ENCODE data around the gene PPARA.
A peak's percentile ranks its signal among the peaks of the same experiment; 100 is the strongest.

Gene PPARA

DNA sequence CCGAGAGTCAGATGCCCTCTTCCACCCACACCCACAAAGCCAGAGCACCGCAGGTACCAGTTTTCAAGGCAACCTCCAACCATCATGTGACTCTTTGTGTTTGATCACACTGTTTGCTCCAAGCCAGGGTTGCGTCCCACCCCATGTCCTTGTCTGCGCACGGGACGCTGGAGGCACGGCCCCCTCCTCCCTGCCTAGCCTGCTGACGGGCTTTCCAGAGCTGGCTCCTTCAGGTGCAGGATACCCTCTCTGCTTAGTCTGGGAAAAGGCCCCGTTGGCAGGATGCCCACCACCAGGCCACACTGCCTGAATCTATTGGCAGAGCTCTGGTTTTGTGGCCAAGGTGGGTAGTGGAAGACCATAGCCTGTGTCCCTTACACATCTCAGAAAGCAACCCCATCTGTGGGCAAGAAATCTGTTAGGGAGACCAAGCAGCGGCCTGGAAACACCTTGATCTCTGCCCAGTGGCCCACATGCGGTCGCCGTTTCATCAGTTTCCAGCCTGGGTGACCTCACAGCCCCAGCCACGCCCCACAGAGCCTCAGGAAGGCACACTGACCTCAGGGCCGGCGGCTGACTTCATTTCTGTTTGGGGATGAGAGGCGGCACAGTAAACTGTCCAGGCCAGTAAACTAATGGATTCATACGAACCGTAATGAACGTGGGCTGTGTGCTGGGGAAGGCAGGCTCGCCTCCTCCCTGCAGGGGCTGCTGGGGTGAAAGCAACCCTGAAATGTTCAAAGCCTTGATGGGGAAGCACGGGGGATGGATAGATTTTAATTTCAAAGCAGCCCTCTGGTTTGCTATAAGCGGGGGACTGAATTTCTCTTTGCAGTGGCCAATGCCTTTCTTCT, 73.9 kb downstream of the PPARA start:
- no peak for DNase-seq

DNA sequence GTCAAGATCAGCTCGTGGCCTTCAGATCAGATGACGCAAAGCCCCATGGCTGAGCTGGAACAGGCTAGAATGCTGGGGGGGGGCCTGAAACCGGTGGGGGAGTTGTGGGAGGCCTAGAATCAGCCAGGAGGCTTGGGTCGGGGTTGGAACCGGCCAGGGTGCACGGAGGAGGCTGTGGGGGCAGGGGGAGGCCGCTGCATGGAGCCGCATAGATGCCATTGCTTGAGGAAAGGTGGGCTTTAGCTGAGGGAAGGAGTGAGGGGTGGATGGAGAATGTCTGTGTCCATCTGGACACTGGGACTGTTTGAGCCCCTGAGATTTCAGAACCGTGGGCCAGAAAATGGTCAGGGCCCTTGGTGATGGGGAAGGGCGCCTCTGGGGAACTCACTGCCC, 74.6 kb downstream of the PPARA start:
- no peak for DNase-seq

- no peak for DNase-seq
Observed at GRCh38 chr22:46225631-46226030, 75.3 kb downstream of the PPARA start.

DNA sequence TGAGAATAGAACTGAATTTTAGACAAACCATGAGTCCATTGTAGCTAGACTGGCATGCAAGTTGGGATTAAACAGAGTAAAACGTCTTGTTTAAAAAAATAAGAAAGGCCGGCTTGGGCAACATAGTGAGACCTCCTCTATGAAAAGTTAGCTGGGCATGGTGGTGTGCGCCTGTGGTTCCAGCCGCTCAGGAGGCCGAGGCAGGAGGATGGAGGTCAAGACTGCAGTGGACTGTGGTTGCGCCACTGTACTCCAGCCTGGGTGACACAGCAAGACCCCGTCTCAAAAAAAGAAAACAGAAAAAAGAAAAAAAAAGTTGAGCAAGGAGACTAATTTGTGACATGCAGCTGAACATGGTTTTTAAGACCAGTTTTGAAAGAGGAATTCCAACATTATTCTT, 76.3 kb downstream of the PPARA start:
- DNase-seq: no peak

DNA sequence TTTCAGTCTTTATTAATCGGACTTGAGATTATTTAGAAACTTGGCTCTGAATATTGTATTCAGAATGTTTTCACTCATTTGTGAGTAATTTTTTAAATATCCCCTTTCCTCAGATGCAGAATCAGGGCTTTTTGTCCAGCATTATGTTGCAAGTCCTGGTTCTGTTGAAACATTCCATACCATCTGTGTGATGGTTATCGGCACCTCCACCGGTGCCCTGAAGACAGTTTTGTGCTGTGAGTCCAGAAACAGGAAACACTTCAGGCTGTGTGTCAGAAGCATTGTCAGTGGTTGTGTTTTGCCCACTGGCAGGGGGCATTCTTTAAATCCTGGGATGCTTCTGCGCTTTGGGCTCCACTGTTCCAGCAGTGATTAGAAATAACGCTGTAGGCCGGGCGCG, 79.4 kb downstream of the PPARA start:
- DNase-seq: no peak

- DNase-seq: no peak
Observed at GRCh38 chr22:46230262-46230901, 80.1 kb downstream of the PPARA start.

DNA sequence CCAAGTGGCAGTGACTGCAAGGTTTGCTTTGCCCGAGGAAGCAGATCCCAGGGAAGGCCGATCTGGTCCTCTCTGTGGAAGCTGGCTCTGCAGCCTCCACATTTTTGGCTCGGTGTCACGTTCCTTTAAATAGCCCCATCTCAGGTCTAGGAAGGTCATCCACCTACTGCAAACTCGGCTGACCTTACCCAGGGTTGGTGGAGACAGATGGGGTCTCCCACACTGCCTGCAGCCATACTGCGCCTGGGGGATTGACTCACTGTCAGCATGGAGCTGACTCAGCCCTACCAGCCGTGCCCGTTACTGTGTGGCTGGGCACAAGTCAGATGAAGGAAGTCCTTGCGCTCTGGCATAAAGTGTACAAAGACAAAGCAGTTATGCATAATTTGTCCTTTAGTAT, 82.9 kb downstream of the PPARA start:
- DNase-seq: no peak

DNA sequence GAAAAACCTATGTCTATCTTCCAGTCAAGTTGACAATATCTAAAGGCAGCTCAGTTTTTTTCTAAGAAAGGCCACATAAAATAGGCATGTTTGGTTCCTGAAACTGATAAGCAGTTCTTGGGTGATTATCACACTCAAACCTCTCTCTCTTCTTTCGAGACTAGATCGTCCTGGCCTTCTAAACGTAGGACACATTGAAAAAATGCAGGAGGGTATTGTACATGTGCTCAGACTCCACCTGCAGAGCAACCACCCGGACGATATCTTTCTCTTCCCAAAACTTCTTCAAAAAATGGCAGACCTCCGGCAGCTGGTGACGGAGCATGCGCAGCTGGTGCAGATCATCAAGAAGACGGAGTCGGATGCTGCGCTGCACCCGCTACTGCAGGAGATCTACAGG, 84.6 kb downstream of the PPARA start:
- DNase-seq: no peak

- no peak for DNase-seq
Observed at GRCh38 chr22:46237453-46238124, 87.3 kb downstream of the PPARA start.

DNA sequence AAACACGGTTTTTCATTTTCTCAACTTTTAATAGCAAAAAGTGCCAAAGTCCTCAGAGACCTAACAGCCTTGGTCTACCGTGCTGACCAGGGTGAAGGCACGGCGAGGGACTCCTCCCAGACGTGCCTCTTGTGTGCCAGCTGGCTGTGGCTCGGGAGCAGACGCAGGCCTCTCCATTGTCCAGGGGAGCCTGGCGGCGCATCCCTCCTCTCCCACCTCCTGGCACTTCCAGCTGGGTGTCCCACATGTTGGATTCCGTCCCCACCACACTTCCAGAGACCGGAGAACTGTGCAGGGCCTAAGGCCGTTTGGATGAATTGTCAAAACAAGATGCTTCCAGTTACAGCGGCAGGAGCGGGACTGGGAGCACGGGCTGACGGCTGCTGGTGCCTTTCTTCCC, 88.2 kb downstream of the PPARA start:
- no peak for DNase-seq

DNA sequence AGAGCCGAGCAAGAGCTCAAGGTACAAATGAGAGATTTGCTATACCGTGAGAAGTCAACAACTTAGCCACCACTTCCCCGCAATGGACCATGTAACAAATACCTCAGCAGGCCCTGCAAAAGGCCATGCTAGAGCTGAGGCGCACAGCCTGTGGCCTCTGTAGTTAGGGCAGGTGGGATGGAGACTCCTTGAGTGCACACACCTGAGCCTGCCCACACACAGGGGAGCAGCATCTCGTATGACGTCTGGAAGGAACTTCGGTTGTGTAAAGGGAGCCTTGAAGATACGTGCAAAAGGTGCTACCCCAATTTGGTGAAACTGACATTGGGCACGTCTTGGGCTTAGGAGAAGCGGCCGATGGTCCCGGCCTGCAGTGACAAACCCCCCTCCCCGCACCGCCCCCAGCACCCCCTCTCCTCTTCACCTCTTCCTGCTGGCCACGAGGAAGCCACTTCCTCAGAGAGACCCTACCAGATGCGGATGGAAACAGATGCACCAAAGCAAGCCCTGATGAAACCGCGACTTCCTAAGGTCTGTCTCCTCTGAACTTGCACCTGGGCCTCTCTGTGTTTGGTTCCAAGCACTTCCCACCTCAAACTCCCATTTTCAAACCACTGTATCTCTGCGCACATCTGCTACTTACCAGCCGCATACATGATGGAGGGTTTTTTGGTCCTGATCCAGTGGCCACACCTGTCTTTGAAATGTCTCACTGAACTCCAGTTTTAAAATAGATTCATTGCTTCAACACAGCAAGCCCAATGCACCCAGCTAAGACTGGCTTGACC, 89.1 kb downstream of the PPARA start:
- no peak for DNase-seq

DNA sequence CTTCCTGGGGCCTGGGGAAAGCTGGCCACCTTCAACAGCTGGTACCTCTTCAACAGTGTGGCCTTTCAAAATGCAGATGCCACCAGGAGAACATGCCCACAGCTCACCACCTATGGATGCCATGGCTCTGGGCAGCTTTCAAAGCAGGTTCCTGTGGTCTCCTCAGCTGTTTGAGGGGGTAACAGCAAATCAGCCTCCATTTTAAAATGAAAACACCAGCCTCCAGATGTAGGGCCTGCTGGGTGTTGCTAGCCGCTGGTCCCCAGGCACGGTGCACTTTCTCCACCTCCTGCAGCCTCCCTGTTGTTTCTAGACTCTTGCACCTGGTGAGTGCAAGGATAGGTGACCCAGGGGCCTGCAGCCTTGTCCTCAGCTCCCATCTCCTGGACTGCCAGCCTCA, 89.7 kb downstream of the PPARA start:
- DNase-seq: no peak

DNA sequence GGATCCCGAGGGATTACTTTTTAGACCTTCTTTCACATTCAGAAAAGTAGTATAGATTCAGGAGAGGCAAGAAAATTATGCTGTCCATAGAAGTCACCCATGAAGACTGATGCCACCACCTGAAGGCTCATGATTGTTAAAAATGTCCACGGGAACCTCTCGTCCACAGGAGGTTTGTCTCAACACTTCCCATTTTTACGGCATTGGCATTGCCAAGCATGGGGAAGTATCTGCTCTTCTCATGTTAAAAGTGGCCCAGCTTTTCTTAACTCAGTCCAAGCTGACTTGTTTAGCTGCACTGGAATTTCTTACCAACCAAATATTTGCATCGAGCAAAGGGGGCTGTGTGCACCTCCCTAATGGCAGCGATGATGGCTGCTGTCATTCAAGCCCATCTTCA, 90.2 kb downstream of the PPARA start:
- DNase-seq: no peak

DNA sequence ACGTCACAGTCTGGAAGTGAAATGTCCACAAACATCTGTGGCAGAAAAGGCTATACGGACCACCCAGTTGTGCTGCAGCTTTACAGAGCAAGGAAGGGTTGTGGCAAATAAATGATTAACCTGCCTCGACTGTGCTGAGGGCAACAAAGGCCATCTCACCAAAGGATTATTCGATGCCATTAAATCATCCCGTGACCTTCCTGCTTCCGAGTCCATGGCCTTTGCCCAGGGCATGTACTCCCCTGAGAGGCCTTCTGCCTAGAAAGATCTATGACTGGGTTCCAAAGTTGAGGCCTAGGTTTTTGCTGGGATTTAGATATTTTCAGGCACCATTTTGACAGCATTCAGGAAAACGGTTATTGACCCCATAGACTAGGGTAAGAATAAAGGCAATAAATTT, 90.6 kb downstream of the PPARA start:
- DNase-seq: no peak

- no peak for DNase-seq
Observed at GRCh38 chr22:46241396-46242007, 91.2 kb downstream of the PPARA start.

GRCh38 chr22:46242076-46242475, 91.8 kb downstream of the PPARA start:
- DNase-seq: no peak

DNA sequence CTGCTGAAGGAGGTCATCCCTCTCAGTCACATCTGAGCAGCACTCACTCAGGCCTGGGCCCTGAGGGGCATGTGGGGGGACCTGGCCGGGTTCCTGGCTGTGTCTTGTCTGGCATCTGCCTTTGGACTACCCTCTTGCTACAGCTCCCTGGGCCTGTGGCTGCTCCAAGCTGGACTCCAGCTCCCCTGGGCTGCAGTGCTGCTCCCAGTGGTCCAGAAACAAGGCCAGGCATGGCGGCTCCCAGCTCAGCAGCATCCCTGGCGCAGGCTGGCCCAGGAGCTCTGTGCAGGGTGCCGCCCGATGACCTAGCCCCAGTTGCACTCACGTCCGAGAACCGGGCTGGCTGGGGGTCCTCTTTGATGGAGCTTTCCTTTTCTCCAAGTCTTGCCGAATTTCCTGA, 94.4 kb downstream of the PPARA start:
- no peak for DNase-seq

DNA sequence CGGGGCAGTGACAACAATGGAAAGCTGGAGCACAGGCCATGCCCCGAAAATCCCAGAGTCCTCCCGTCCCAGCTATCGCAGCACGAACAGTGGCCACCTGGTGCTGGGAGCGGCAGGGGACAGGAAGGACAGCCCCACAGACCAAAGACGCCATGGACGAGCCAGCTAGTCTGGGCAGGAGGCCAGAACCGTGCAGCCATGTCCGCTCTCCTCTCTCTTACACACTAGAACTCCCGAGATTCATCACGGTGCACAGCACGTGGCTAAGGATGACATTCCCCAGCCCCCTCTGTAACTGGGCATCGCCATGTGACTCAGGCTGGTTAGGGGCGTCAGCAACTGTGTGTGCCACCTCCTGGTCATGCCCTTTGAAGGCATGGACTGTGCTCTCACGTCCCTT, 95.2 kb downstream of the PPARA start:
- DNase-seq: no peak

DNA sequence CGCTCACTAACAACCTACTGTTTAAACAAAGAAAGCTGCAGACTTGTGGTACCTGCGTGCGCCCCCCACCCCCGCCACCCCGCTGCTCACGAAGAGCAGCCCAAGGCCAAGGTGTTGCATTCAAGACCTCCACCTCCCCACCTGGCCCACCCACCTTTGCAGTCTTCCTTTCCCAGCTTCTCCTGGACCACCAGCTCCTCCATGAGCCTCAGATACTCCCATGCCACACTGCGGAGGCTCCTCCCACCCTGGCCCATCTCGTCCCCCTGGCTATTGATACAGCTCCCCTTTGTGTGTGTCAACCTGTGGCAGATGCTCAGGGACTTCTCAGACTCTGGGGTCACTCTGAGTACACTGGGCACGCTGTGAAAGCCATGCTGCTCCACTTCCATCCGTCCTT, 95.9 kb downstream of the PPARA start:
- no peak for DNase-seq

DNA sequence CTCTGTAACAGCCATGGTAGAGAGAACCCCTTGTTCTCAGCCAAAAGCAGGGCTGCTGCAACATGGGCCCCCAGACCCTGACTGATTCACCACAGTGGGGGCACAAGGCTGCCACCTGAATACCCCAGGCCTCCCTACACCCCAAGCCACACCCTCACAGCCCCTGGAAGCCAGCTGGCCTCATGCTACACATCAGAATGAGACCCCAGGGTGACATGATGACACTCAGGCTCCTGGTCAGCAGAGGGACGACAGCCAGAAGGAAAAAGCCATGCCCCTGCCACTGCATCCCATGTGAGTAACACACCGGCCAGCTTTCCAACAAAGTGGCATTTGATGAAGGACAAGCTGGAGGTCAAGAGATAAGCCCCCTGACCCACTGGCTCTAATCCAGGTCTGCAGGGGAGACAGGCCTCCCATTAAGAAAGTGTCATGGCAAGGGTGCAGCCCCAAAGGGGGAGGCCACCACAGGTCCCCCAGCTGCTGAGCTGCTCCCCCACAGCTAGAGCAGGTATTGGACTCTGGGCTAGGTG, 97.2 kb downstream of the PPARA start:
- no peak for DNase-seq

- peak; percentile 86 for DNase-seq
Observed at GRCh38 chr22:46250035-46250782, 99.9 kb downstream of the PPARA start, which contains the start of gene CDPF1. TSS of gene CDPF1 (minus strand) at chr22:46250293. CDS start at chr22:46248284, 2,009 bp downstream.

- no peak for DNase-seq
Observed at GRCh38 chr22:46250783-46251125, 100.4 kb downstream of the PPARA start.
